HepG2 (cell line): ENCODE data around the gene ABCG5. TPM values are rescaled to one million over a fixed set of nuclear protein-coding genes. Genes with fewer than 3 reads are reported as not detected.
A peak's percentile ranks its signal among the peaks of the same experiment; 100 is the strongest.

Experiments used
- CCDC6 ChIP-seq: sonication (generic); formaldehyde crosslinking; IDR thresholded peaks from 2 replicates; pipeline ENCODE4 v1.8.1; 2022; ENCODE audit warnings: mild to moderate bottlenecking, missing genetic modification reagents, moderate library complexity
- KDM5A ChIP-seq: fragments of 200-600 bp; sonication (generic); IDR thresholded peaks from 2 replicates; pipeline ENCODE4 v1.7.0; 2018; ENCODE audit warnings: antibody characterized with exemption, mild to moderate bottlenecking, low read length, borderline replicate concordance
- KDM5B ChIP-seq: sonication (generic); formaldehyde crosslinking; IDR thresholded peaks from 2 replicates; pipeline ENCODE4 v1.4.0; 2020; ENCODE audit warnings: missing genetic modification reagents, mild to moderate bottlenecking, borderline replicate concordance
- MTA3 ChIP-seq: sonication (generic); formaldehyde crosslinking; IDR thresholded peaks from 2 replicates; pipeline ENCODE4 v1.4.0; 2020; ENCODE audit warnings: missing genetic modification reagents
- PAX8 ChIP-seq: sonication (generic); formaldehyde crosslinking; IDR thresholded peaks from 2 replicates; pipeline ENCODE4 v1.8.0; 2022; ENCODE audit warnings: mild to moderate bottlenecking, missing genetic modification reagents, borderline replicate concordance
- POLR2G ChIP-seq: fragments of 200-400 bp; formaldehyde crosslinking; IDR thresholded peaks from 2 replicates; pipeline ENCODE4 v1.6.1; 2018; ENCODE audit warnings: mild to moderate bottlenecking, low read depth, low read length, moderate library complexity
- SAP130 ChIP-seq: IDR thresholded peaks from 2 replicates; pipeline ENCODE4 v1.6.1; 2016; ENCODE audit warnings: low read depth
- ZNF225 ChIP-seq: sonication (generic); formaldehyde crosslinking; IDR thresholded peaks from 2 replicates; pipeline ENCODE4 v1.4.0; 2020; ENCODE audit warnings: mild to moderate bottlenecking, missing genetic modification reagents
- ZNF263 ChIP-seq: sonication (generic); formaldehyde crosslinking; IDR thresholded peaks from 2 replicates; pipeline ENCODE4 v1.4.0; 2020; ENCODE audit warnings: missing genetic modification reagents
- ZNF556 ChIP-seq: sonication (generic); formaldehyde crosslinking; IDR thresholded peaks from 2 replicates; pipeline ENCODE4 v1.4.0; 2020; ENCODE audit warnings: mild to moderate bottlenecking, missing genetic modification reagents, borderline replicate concordance
- ZSCAN22 ChIP-seq: sonication (generic); formaldehyde crosslinking; IDR thresholded peaks from 2 replicates; pipeline ENCODE4 v1.4.0; 2020; ENCODE audit warnings: mild to moderate bottlenecking, missing genetic modification reagents
- polyA plus RNA-seq, 8 experiments: library from polyadenylated mRNA; depleted of rRNA in 3 of 8; stranded (reverse) in 7 of 8; unstranded in 1 of 8; fragments of >200 nt; fragmentation: Illumina TruSeq in 4 of 8; extraction: Trizol in 4 of 8; gene quantifications; 2 replicates each; pipeline versions ENCODE4 v1.2.1 to v1.2.3, GENCODE V29; 2011 to 2016; ENCODE audit warnings: low read depth in 4 of 8, missing spikeins in 1 of 8, mixed read lengths in 1 of 8; ENCODE audit not compliant: insufficient read depth in 1 of 8
- total RNA-seq, 5 experiments: library from RNA; depleted of rRNA; stranded (reverse); fragments of >200 nt; fragmentation: Illumina TruSeq; extraction: Trizol; gene quantifications; 2 replicates each; pipeline ENCODE4 v1.2.3, GENCODE V29; 2016; ENCODE audit warnings: low read depth in 1 of 5
- TF ChIP-seq, protein P1 (sequence below): sonication (generic); formaldehyde crosslinking; IDR thresholded peaks from 2 replicates; pipeline ENCODE4 v1.4.0; 2020; ENCODE audit warnings: missing genetic modification reagents
- TF ChIP-seq, protein P2 (sequence below): sonication (generic); formaldehyde crosslinking; conservative IDR thresholded peaks from 2 replicates; pipeline ENCODE4 v1.4.0; 2020; ENCODE audit warnings: mild to moderate bottlenecking, missing genetic modification reagents, moderate library complexity
- TF ChIP-seq, protein P3 (sequence below): sonication (generic); formaldehyde crosslinking; IDR thresholded peaks from 2 replicates; pipeline ENCODE4 v1.5.1; 2020; ENCODE audit warnings: missing genetic modification reagents, mild to moderate bottlenecking, borderline replicate concordance
- TF ChIP-seq, protein P4 (sequence below): sonication (generic); formaldehyde crosslinking; IDR thresholded peaks from 2 replicates; pipeline ENCODE4 v1.8.1; 2022; ENCODE audit warnings: mild to moderate bottlenecking, missing genetic modification reagents
- TF ChIP-seq, protein P5 (sequence below): sonication (generic); formaldehyde crosslinking; IDR thresholded peaks from 2 replicates; pipeline ENCODE4 v1.9.0; 2021; ENCODE audit warnings: missing genetic modification reagents, mild to moderate bottlenecking, borderline replicate concordance

The ABCG5 gene
- total and polyA plus RNA-seq, 2 of the 13 experiments (the other 11 are each of a cell fraction or from before 2014, with no cell fraction given) = 15.1 to 39.0 TPM

DNA sequence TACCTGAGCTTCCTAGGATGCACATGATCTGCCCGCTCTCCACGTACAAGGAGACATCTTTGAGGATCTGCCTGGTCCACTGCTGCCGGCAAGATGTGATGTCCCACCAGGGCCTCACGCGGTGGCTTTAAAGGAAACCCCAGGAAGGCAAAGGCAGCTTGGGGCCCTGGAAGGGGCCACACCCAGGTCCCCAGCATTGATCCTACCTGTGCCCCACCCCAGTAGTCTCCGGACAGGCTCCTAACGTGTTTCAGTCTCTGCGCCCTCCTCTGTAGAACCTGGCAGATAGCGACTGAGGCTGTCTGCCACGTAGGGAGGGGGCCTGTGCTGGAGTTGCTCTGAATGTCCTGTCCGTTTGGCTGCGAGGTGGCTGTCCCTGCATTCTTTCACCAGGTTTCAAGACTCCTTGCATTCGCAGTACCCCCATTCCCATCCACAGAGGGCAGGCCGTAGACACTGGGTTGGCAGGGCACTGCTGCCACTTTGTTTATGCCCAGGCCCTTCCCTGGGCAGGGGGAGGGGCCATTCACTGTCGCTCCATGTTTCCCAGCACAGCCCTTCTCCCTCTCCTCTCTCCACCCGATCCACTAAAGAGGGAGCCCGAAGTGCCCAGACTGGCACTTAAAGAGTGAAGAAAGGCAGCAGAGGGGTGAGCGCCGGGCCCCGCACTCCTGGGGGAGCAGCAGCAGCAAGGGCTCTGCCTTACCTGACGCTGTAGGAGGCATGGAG is 644 bp downstream of the ABCG5 start (continued):
- TF ChIP-seq, protein P1, sequence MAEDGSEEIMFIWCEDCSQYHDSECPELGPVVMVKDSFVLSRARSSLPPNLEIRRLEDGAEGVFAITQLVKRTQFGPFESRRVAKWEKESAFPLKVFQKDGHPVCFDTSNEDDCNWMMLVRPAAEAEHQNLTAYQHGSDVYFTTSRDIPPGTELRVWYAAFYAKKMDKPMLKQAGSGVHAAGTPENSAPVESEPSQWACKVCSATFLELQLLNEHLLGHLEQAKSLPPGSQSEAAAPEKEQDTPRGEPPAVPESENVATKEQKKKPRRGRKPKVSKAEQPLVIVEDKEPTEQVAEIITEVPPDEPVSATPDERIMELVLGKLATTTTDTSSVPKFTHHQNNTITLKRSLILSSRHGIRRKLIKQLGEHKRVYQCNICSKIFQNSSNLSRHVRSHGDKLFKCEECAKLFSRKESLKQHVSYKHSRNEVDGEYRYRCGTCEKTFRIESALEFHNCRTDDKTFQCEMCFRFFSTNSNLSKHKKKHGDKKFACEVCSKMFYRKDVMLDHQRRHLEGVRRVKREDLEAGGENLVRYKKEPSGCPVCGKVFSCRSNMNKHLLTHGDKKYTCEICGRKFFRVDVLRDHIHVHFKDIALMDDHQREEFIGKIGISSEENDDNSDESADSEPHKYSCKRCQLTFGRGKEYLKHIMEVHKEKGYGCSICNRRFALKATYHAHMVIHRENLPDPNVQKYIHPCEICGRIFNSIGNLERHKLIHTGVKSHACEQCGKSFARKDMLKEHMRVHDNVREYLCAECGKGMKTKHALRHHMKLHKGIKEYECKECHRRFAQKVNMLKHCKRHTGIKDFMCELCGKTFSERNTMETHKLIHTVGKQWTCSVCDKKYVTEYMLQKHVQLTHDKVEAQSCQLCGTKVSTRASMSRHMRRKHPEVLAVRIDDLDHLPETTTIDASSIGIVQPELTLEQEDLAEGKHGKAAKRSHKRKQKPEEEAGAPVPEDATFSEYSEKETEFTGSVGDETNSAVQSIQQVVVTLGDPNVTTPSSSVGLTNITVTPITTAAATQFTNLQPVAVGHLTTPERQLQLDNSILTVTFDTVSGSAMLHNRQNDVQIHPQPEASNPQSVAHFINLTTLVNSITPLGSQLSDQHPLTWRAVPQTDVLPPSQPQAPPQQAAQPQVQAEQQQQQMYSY (CRISPR knock-in tag) = no peak
- TF ChIP-seq PAX8 (0 out of 2 replicates have a peak, but pooled peaks have one; percentile 9), ZNF556 (CRISPR knock-in tag) (no peak), POLR2G (no peak), ZNF225 (CRISPR knock-in tag) (0 out of 2 replicates have a peak, but pooled peaks have one; percentile 60), SAP130 (CRISPR knock-in tag) (no peak), MTA3 (CRISPR knock-in tag) (no peak), ZSCAN22 (CRISPR knock-in tag) (no peak), KDM5B (CRISPR knock-in tag) (0 out of 2 replicates have a peak, but pooled peaks have one; percentile 2), ZNF263 (CRISPR knock-in tag) (no peak), CCDC6 (no peak), KDM5A (no peak)
- TF ChIP-seq, protein P2, sequence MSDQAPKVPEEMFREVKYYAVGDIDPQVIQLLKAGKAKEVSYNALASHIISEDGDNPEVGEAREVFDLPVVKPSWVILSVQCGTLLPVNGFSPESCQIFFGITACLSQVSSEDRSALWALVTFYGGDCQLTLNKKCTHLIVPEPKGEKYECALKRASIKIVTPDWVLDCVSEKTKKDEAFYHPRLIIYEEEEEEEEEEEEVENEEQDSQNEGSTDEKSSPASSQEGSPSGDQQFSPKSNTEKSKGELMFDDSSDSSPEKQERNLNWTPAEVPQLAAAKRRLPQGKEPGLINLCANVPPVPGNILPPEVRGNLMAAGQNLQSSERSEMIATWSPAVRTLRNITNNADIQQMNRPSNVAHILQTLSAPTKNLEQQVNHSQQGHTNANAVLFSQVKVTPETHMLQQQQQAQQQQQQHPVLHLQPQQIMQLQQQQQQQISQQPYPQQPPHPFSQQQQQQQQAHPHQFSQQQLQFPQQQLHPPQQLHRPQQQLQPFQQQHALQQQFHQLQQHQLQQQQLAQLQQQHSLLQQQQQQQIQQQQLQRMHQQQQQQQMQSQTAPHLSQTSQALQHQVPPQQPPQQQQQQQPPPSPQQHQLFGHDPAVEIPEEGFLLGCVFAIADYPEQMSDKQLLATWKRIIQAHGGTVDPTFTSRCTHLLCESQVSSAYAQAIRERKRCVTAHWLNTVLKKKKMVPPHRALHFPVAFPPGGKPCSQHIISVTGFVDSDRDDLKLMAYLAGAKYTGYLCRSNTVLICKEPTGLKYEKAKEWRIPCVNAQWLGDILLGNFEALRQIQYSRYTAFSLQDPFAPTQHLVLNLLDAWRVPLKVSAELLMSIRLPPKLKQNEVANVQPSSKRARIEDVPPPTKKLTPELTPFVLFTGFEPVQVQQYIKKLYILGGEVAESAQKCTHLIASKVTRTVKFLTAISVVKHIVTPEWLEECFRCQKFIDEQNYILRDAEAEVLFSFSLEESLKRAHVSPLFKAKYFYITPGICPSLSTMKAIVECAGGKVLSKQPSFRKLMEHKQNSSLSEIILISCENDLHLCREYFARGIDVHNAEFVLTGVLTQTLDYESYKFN (CRISPR knock-in tag) = no peak
- TF ChIP-seq, protein P3, sequence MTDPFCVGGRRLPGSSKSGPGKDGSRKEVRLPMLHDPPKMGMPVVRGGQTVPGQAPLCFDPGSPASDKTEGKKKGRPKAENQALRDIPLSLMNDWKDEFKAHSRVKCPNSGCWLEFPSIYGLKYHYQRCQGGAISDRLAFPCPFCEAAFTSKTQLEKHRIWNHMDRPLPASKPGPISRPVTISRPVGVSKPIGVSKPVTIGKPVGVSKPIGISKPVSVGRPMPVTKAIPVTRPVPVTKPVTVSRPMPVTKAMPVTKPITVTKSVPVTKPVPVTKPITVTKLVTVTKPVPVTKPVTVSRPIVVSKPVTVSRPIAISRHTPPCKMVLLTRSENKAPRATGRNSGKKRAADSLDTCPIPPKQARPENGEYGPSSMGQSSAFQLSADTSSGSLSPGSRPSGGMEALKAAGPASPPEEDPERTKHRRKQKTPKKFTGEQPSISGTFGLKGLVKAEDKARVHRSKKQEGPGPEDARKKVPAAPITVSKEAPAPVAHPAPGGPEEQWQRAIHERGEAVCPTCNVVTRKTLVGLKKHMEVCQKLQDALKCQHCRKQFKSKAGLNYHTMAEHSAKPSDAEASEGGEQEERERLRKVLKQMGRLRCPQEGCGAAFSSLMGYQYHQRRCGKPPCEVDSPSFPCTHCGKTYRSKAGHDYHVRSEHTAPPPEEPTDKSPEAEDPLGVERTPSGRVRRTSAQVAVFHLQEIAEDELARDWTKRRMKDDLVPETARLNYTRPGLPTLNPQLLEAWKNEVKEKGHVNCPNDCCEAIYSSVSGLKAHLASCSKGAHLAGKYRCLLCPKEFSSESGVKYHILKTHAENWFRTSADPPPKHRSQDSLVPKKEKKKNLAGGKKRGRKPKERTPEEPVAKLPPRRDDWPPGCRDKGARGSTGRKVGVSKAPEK (CRISPR knock-in tag) = no peak
- TF ChIP-seq, protein P4, sequence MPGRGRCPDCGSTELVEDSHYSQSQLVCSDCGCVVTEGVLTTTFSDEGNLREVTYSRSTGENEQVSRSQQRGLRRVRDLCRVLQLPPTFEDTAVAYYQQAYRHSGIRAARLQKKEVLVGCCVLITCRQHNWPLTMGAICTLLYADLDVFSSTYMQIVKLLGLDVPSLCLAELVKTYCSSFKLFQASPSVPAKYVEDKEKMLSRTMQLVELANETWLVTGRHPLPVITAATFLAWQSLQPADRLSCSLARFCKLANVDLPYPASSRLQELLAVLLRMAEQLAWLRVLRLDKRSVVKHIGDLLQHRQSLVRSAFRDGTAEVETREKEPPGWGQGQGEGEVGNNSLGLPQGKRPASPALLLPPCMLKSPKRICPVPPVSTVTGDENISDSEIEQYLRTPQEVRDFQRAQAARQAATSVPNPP (CRISPR knock-in tag) = no peak
- TF ChIP-seq, protein P5, sequence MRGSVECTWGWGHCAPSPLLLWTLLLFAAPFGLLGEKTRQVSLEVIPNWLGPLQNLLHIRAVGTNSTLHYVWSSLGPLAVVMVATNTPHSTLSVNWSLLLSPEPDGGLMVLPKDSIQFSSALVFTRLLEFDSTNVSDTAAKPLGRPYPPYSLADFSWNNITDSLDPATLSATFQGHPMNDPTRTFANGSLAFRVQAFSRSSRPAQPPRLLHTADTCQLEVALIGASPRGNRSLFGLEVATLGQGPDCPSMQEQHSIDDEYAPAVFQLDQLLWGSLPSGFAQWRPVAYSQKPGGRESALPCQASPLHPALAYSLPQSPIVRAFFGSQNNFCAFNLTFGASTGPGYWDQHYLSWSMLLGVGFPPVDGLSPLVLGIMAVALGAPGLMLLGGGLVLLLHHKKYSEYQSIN (CRISPR knock-in tag) = no peak
